NT2/D1 (cell line): ENCODE measurements around the gene RAP1GAP.

ENCODE experiments used
- SUZ12 ChIP-seq: IDR thresholded peaks from 2 replicates; pipeline ENCODE4 v1.6.1; 2011; ENCODE audit not compliant: insufficient read length, insufficient read depth; ENCODE audit errors: extremely low read depth
- YY1 ChIP-seq: IDR thresholded peaks from 2 replicates; pipeline ENCODE4 v1.6.1; 2011; ENCODE audit not compliant: insufficient read length, insufficient read depth
- ZNF274 ChIP-seq: IDR thresholded peaks from 2 replicates; pipeline ENCODE4 v1.6.1; 2011; ENCODE audit warnings: mild to moderate bottlenecking, low read depth, low read length

GRCh38 chr1:21576798-21577187 lies 92.4 kb downstream of the RAP1GAP start:
- TF ChIP-seq YY1 (no peak), ZNF274 (no peak), SUZ12 (no peak)
